ENCODE measurements around the gene ERFL. TPM values are rescaled to one million over a fixed set of nuclear protein-coding genes. Genes with fewer than 3 reads are reported as not detected.

The ERFL gene
- total and polyA plus RNA-seq, 3 donors from 2014 or later = 0.78 to 2.4 (median 2.2) TPM

- no peaks in the 10 kb centered on the region for H3K36me3 ChIP-seq (ENCODE audit: low read depth, missing control alignments)
- H3K27me3 ChIP-seq = no peaks in the 10 kb centered on the region
- H3K4me3 ChIP-seq = peak overlapping the region; percentile 79 to 99
- intact Hi-C loops (cut with DNase I; ENCODE audit: low total_unique reads) = no loop called here
- DNase-seq = no peak
- peak overlapping the region; percentile 78 to 94 for H3K27ac ChIP-seq
- WGBS, 2 donors = 0% methylated on average over 26 to 44 of the region's 45 CpGs
- H3K4me1 ChIP-seq = peaks cover 20% of the 10 kb centered on the region
- TF ChIP-seq CTCF (IDR thresholded peaks at IDR 0.05) (no peak), POLR2A (IDR thresholded peaks at IDR 0.05) (no peak)
- no peaks in the 10 kb centered on the region for H3K9me3 ChIP-seq
Observed at GRCh38 chr19:41860419-41861115, 67.7 kb downstream of the ERFL start.

GRCh38 chr19:41859618-41860418 lies 68.4 kb downstream of the ERFL start, which contains the start of gene RPS19:
Gene RPS19 (plus strand): TSS chr19:41860255. CDS start chr19:41860775, 520 bp downstream.
- DNase-seq = peak; percentile 99
- Histone ChIP-seq H3K27me3 (no peaks in the 10 kb centered on the region), H3K4me3 (peak within 1 kb of the TSS; percentile 79 to 99), H3K27ac (peak within 1 kb of the TSS; percentile 78 to 94), H3K9me3 (no peaks in the 10 kb centered on the region), H3K4me1 (peaks cover 20% of the 10 kb centered on the region), H3K36me3 (ENCODE audit: low read depth, missing control alignments) (no peaks in the 10 kb centered on the region)
- intact Hi-C loops (cut with DNase I; ENCODE audit: low total_unique reads) = no loop called here
- TF ChIP-seq CTCF (IDR thresholded peaks at IDR 0.05) (peak; percentile 60 to 87 (median 78)), POLR2A (IDR thresholded peaks at IDR 0.05) (no peak)
- 1% methylated on average over 34 to 53 of the region's 76 CpGs for WGBS, 2 donors

GRCh38 chr19:41859213-41859617 lies 69.0 kb downstream of the ERFL start:
- TF ChIP-seq CTCF (IDR thresholded peaks at IDR 0.05) (no peak), POLR2A (IDR thresholded peaks at IDR 0.05) (no peak)
- H3K27ac ChIP-seq = peak overlapping the region in 1 of 2 donors; percentile 94
- DNase-seq = no peak
- intact Hi-C loops (cut with DNase I; ENCODE audit: low total_unique reads) = no loop called here
- WGBS, 2 donors = 4% methylated on average over 8 of the region's 8 CpGs
- peak overlapping the region; percentile 79 to 99 for H3K4me3 ChIP-seq
- no peaks in the 10 kb centered on the region for H3K9me3 ChIP-seq
- H3K4me1 ChIP-seq = peaks cover 20% of the 10 kb centered on the region
- H3K36me3 ChIP-seq (ENCODE audit: low read depth, missing control alignments) = no peaks in the 10 kb centered on the region
- no peaks in the 10 kb centered on the region for H3K27me3 ChIP-seq

Small RNA genes lying within 50 kb of the gene (microRNA-seq; reads per million reads assigned to microRNA genes)
- gene MIR6797 (ENCODE audit: borderline number of aligned reads in 2 of 2, borderline replicate concordance in 1 of 2) = 0 reads per million in 2 donors

Small RNA genes lying within 50 kb of the gene (small RNA-seq; reads per million reads assigned to genes)
- gene MIR6797 = 0 reads per million in 2 donors

Other genes with a start within 250 kb of the ERFL start
- gene CEACAM7, start 240.2 kb downstream of the ERFL start, total RNA-seq = under 1 TPM; 0.19 to 0.39 TPM
- gene CEACAM7, start 240.2 kb downstream of the ERFL start, polyA plus RNA-seq (ENCODE audit: insufficient read depth, low read depth, low replicate concordance) = not detected
- under 1 TPM; 0.24 to 0.50 TPM for gene CEACAM5, start 219.8 kb downstream of the ERFL start, total RNA-seq
- gene CEACAM5, start 219.8 kb downstream of the ERFL start, polyA plus RNA-seq (ENCODE audit: insufficient read depth, low read depth, low replicate concordance) = 0.33 TPM
- gene CEACAM6, start 172.9 kb downstream of the ERFL start, total RNA-seq = under 1 TPM in 1 of 2 donors, not detected in 1; 0.31 TPM
- 0.29 TPM for gene CEACAM6, start 172.9 kb downstream of the ERFL start, polyA plus RNA-seq (ENCODE audit: insufficient read depth, low read depth, low replicate concordance)
- gene CEACAM3, start 131.9 kb downstream of the ERFL start, total RNA-seq = not detected
- gene CEACAM3, start 131.9 kb downstream of the ERFL start, polyA plus RNA-seq (ENCODE audit: insufficient read depth, low read depth, low replicate concordance) = not detected
- gene LYPD4, start 83.8 kb downstream of the ERFL start, total RNA-seq = 10 to 100 TPM; 33.6 to 68.4 TPM
- gene LYPD4, start 83.8 kb downstream of the ERFL start, polyA plus RNA-seq (ENCODE audit: insufficient read depth, low read depth, low replicate concordance) = 198 TPM
- 10 to 100 TPM; 23.1 to 55.3 TPM for gene DMRTC2, start 83.4 kb downstream of the ERFL start, total RNA-seq
- gene DMRTC2, start 83.4 kb downstream of the ERFL start, polyA plus RNA-seq (ENCODE audit: insufficient read depth, low read depth, low replicate concordance) = 71.0 TPM
- 1,000 to 10,000 TPM in 1 of 2 donors, 100 to 1,000 TPM in 1; 869 to 1,199 TPM for gene RPS19, start 68.2 kb downstream of the ERFL start, total RNA-seq
- 1,270 TPM for gene RPS19, start 68.2 kb downstream of the ERFL start, polyA plus RNA-seq (ENCODE audit: insufficient read depth, low read depth, low replicate concordance)
- under 1 TPM in 1 of 2 donors, not detected in 1; 0.87 TPM for gene CD79A, start 51.2 kb downstream of the ERFL start, total RNA-seq
- gene CD79A, start 51.2 kb downstream of the ERFL start, polyA plus RNA-seq (ENCODE audit: insufficient read depth, low read depth, low replicate concordance) = 3.6 TPM
- 10 to 100 TPM; 51.2 to 56.3 TPM for gene ARHGEF1, start 45.3 kb downstream of the ERFL start, total RNA-seq
- 33.2 TPM for gene ARHGEF1, start 45.3 kb downstream of the ERFL start, polyA plus RNA-seq (ENCODE audit: insufficient read depth, low read depth, low replicate concordance)
- 100 to 1,000 TPM; 143 to 196 TPM for gene RABAC1, start 30.9 kb upstream of the ERFL start, total RNA-seq
- gene RABAC1, start 30.9 kb upstream of the ERFL start, polyA plus RNA-seq (ENCODE audit: insufficient read depth, low read depth, low replicate concordance) = 182 TPM
- 10 to 100 TPM; 30.3 to 60.8 TPM for gene ATP1A3, start 65.8 kb upstream of the ERFL start, total RNA-seq
- gene ATP1A3, start 65.8 kb upstream of the ERFL start, polyA plus RNA-seq (ENCODE audit: insufficient read depth, low read depth, low replicate concordance) = 87.3 TPM
- gene GRIK5, start 141.8 kb upstream of the ERFL start, total RNA-seq = 10 to 100 TPM; 43.8 to 87.4 TPM
- 31.7 TPM for gene GRIK5, start 141.8 kb upstream of the ERFL start, polyA plus RNA-seq (ENCODE audit: insufficient read depth, low read depth, low replicate concordance)
- gene ZNF574, start 147.7 kb upstream of the ERFL start, total RNA-seq = 10 to 100 TPM; 63.2 to 64.8 TPM
- gene ZNF574, start 147.7 kb upstream of the ERFL start, polyA plus RNA-seq (ENCODE audit: insufficient read depth, low read depth, low replicate concordance) = 47.4 TPM
- gene POU2F2, start 204.0 kb upstream of the ERFL start, total RNA-seq = 10 to 100 TPM in 1 of 2 donors, 1 to 10 TPM in 1; 9.4 to 20.6 TPM
- gene POU2F2, start 204.0 kb upstream of the ERFL start, polyA plus RNA-seq (ENCODE audit: insufficient read depth, low read depth, low replicate concordance) = 13.2 TPM